IMR-90 (cell line): ENCODE data around the gene MLKL. TPM values are rescaled to one million over a fixed set of nuclear protein-coding genes. Genes with fewer than 3 reads are reported as not detected.

Experiments used
- ATAC-seq: fragments of 200-7000 bp; cut with Tn5 transposase; 2 replicates; pipeline ENCODE4 v1.9.1; 2020; ENCODE audit warnings: low read depth, mild to moderate bottlenecking, moderate library complexity
- BruUV-seq: library from RNA; stranded (reverse); fragments of 400-500 nt; replicated peaks from 2 replicates; lab custom pipeline; 2021; lab: Mats Ljungman, UMichigan
- CTCF ChIA-PET: fragments of 300-600 bp; formaldehyde crosslinking; extraction: SDS; loops from one replicate; lab custom pipeline; 2021; ENCODE audit warnings: antibody characterized with exemption; lab: Yijun Ruan, JAX
- POLR2A ChIA-PET: fragments of 300-600 bp; sonication (Branson Sonifier 250); formaldehyde crosslinking; loops from one replicate; lab custom pipeline; 2022; ENCODE audit warnings: antibody characterized with exemption; ENCODE audit not compliant: unreplicated experiment; lab: Charles Lee
- DNase-seq: peaks from one replicate; pipeline ENCODE4 v3.0.0; 2013
- H2AFZ ChIP-seq: replicated peaks from 2 replicates; pipeline ENCODE3; 2013; ENCODE audit warnings: low read length, mild to moderate bottlenecking; ENCODE audit not compliant: poor library complexity
- H2AK5ac ChIP-seq: 2 replicates; pipeline ENCODE4 v1.6.1; 2013; ENCODE audit warnings: low read depth, low read length, inconsistent platforms
- H2AK9ac ChIP-seq: replicated peaks from 2 replicates; pipeline ENCODE3; 2013; ENCODE audit warnings: mild to moderate bottlenecking, low read depth, low read length, moderate library complexity; ENCODE audit not compliant: poor library complexity
- H2BK120ac ChIP-seq: 2 replicates; pipeline ENCODE4 v1.6.1; 2013; ENCODE audit warnings: low read depth, low read length, inconsistent platforms
- H2BK15ac ChIP-seq: 3 replicates; pipeline ENCODE4 v1.6.1; 2013; ENCODE audit warnings: low read depth, low read length, inconsistent platforms
- H2BK20ac ChIP-seq: 2 replicates; pipeline ENCODE4 v1.6.1; 2013; ENCODE audit warnings: low read depth, mild to moderate bottlenecking, inconsistent platforms, low read length, moderate library complexity
- H2BK5ac ChIP-seq: 2 replicates; pipeline ENCODE4 v1.6.1; 2013; ENCODE audit warnings: mild to moderate bottlenecking, low read depth, low read length, inconsistent platforms; ENCODE audit not compliant: poor library complexity, severe bottlenecking
- H3K14ac ChIP-seq: replicated peaks from 2 replicates; pipeline ENCODE4 v1.6.1; 2013; ENCODE audit warnings: low read depth, low read length, inconsistent platforms
- H3K18ac ChIP-seq: 2 replicates; pipeline ENCODE4 v1.6.1; 2013; ENCODE audit warnings: low read depth, low read length, control low read depth
- H3K23ac ChIP-seq: 2 replicates; pipeline ENCODE4 v1.6.1; 2013; ENCODE audit warnings: low read depth, low read length, inconsistent platforms
- H3K27ac ChIP-seq: 2 replicates; pipeline ENCODE4 v1.5.1; 2013; ENCODE audit warnings: mild to moderate bottlenecking, control low read depth, low read length; ENCODE audit not compliant: insufficient read depth
- H3K27me3 ChIP-seq: 2 replicates; pipeline ENCODE4 v1.6.1; 2013; ENCODE audit warnings: low read length; ENCODE audit not compliant: control insufficient read depth, insufficient read depth
- H3K36me3 ChIP-seq: 2 replicates; pipeline ENCODE4 v1.6.1; 2013; ENCODE audit warnings: low read length, mixed read lengths; ENCODE audit not compliant: control insufficient read depth, insufficient read depth
- H3K4ac ChIP-seq: 2 replicates; pipeline ENCODE4 v1.6.1; 2013; ENCODE audit warnings: low read depth, low read length, inconsistent platforms
- H3K4me1 ChIP-seq: 2 replicates; pipeline ENCODE4 v1.6.1; 2013; ENCODE audit warnings: low read length, mixed read lengths; ENCODE audit not compliant: control insufficient read depth, insufficient read depth
- H3K4me2 ChIP-seq: 2 replicates; pipeline ENCODE4 v1.6.1; 2013; ENCODE audit warnings: low read depth, mild to moderate bottlenecking, control low read depth, low read length, moderate library complexity
- H3K4me3 ChIP-seq: 2 replicates; pipeline ENCODE4 v1.5.1; 2013; ENCODE audit warnings: low read depth, mild to moderate bottlenecking, control low read depth, low read length, moderate library complexity; ENCODE audit not compliant: insufficient read depth
- H3K56ac ChIP-seq: 2 replicates; pipeline ENCODE4 v1.6.1; 2013; ENCODE audit warnings: low read length, inconsistent platforms; ENCODE audit not compliant: insufficient read depth; ENCODE audit errors: extremely low read depth
- H3K79me1 ChIP-seq, 2 experiments: 2 replicates each; pipeline ENCODE4 v1.6.1; 2013; ENCODE audit warnings: low read length in 2 of 2, inconsistent platforms in 1 of 2, low read depth in 1 of 2
- H3K9ac ChIP-seq: 2 replicates; pipeline ENCODE4 v1.6.1; 2013; ENCODE audit warnings: low read depth, low read length, control low read depth
- H3K9me1 ChIP-seq: 2 replicates; pipeline ENCODE4 v1.6.1; 2013; ENCODE audit warnings: low read length, inconsistent platforms; ENCODE audit not compliant: insufficient read depth
- H3K9me3 ChIP-seq: 2 replicates; pipeline ENCODE4 v1.6.1; 2013; ENCODE audit warnings: low read length; ENCODE audit not compliant: control insufficient read depth, insufficient read depth
- H4K20me1 ChIP-seq: 2 replicates; pipeline ENCODE4 v1.6.1; 2013; ENCODE audit warnings: low read length, inconsistent platforms; ENCODE audit not compliant: insufficient read depth
- H4K5ac ChIP-seq: 2 replicates; pipeline ENCODE4 v1.6.1; 2013; ENCODE audit warnings: mild to moderate bottlenecking, low read depth, low read length, control low read depth
- H4K8ac ChIP-seq, 2 experiments: 2 replicates each; pipeline ENCODE4 v1.6.1; 2013; ENCODE audit warnings: low read depth in 2 of 2, low read length in 2 of 2, control low read depth in 1 of 2, inconsistent platforms in 1 of 2
- H4K91ac ChIP-seq: 2 replicates; pipeline ENCODE4 v1.6.1; 2013; ENCODE audit warnings: low read depth, low read length, inconsistent platforms; ENCODE audit not compliant: insufficient read depth
- BHLHE40 ChIP-seq: fragments of 150-350 bp; IDR thresholded peaks from 2 replicates; pipeline ENCODE4 v1.6.1; 2016; ENCODE audit warnings: mild to moderate bottlenecking, low read depth, low read length
- CEBPB ChIP-seq: IDR thresholded peaks from 2 replicates; pipeline ENCODE4 v1.6.1; 2012; ENCODE audit warnings: low read depth, low read length, improper control_type of control experiment
- FOS ChIP-seq: fragments of 150-350 bp; IDR thresholded peaks from 2 replicates; pipeline ENCODE4 v1.6.1; 2016; ENCODE audit warnings: low read depth, low read length
- MAFK ChIP-seq: IDR thresholded peaks from 2 replicates; pipeline ENCODE4 v1.6.1; 2012; ENCODE audit warnings: low read depth, low read length, improper control_type of control experiment
- MAZ ChIP-seq: IDR thresholded peaks from 2 replicates; pipeline ENCODE4 v1.6.1; 2012; ENCODE audit warnings: low read depth, mild to moderate bottlenecking, low read length, improper control_type of control experiment, moderate library complexity, borderline replicate concordance
- NFE2L2 ChIP-seq: fragments of 150-350 bp; IDR thresholded peaks from 2 replicates; pipeline ENCODE4 v1.6.1; 2016; ENCODE audit warnings: low read depth, mild to moderate bottlenecking, low read length
- POLR2A ChIP-seq: IDR thresholded peaks from 2 replicates; pipeline ENCODE4 v1.6.1; 2012; ENCODE audit warnings: mild to moderate bottlenecking, low read depth, low read length
- RAD21 ChIP-seq: IDR thresholded peaks from 2 replicates; pipeline ENCODE4 v1.6.1; 2012; ENCODE audit warnings: low read length, improper control_type of control experiment
- RCOR1 ChIP-seq: IDR thresholded peaks from 2 replicates; pipeline ENCODE4 v1.6.1; 2012; ENCODE audit warnings: mild to moderate bottlenecking, low read length, improper control_type of control experiment; ENCODE audit not compliant: insufficient replicate concordance
- RFX5 ChIP-seq: IDR thresholded peaks from 2 replicates; pipeline ENCODE4 v1.8.0; 2012; ENCODE audit warnings: low read depth, mild to moderate bottlenecking, low read length, moderate library complexity
- SMC3 ChIP-seq: fragments of 150-350 bp; IDR thresholded peaks from 2 replicates; pipeline ENCODE4 v1.6.1; 2016; ENCODE audit warnings: low read depth, mild to moderate bottlenecking, antibody characterized with exemption, low read length, moderate library complexity
- WGBS, 2 experiments: methylation state at CpG; one replicate each; pipeline versions ENCODE4 v1.1.5 to v1.1.7; 2013; ENCODE audit warnings: missing lambda C conversion rate in 2 of 2; ENCODE audit not compliant: insufficient read length in 1 of 2; ENCODE audit errors: extremely low coverage in 2 of 2; 5-methylcytosine and 5-hydroxymethylcytosine counted together
- dilution Hi-C: fragments of 300-500 bp; cut with HindIII; formaldehyde crosslinking; loops from one replicate; pipeline ENCODE4 v1.14.3; 2018; ENCODE audit warnings: low sequenced_read_pairs; ENCODE audit not compliant: unreplicated experiment
- in situ Hi-C: fragments of 300-500 bp; cut with MboI; formaldehyde crosslinking; loops from 3 replicates; pipeline ENCODE4 v1.14.3; 2019; ENCODE audit warnings: low sequenced_read_pairs, inconsistent platforms, mixed read lengths
- intact Hi-C: fragments of 100-400 bp; cut with micrococcal nuclease; formaldehyde crosslinking; loops from 2 replicates; pipeline ENCODE4 v1.10.0; 2022
- polyA plus RNA-seq, 3 experiments: library from polyadenylated mRNA; depleted of rRNA; stranded (reverse); fragments of >200 nt; gene quantifications; 2 replicates each; pipeline ENCODE4 v1.2.3, GENCODE V29; 2012; ENCODE audit warnings: low replicate concordance in 1 of 3
- total RNA-seq: library from RNA; depleted of rRNA; stranded (reverse); fragments of >200 nt; gene quantifications from 2 replicates; pipeline ENCODE4 v1.2.3, GENCODE V29; 2012
- TF ChIP-seq, protein P1 (sequence below): fragments of 150-350 bp; IDR thresholded peaks from 2 replicates; pipeline ENCODE4 v1.6.1; 2017; ENCODE audit warnings: mild to moderate bottlenecking, antibody characterized with exemption, low read length, low read depth
- TF ChIP-seq, protein P2 (sequence below): fragments of 150-350 bp; IDR thresholded peaks from 2 replicates; pipeline ENCODE4 v1.6.1; 2016; ENCODE audit warnings: low read depth, mild to moderate bottlenecking, low read length, moderate library complexity, borderline replicate concordance
- TF ChIP-seq, protein P3 (sequence below): conservative IDR thresholded peaks from 2 replicates; pipeline ENCODE4 v1.5.1; 2012; ENCODE audit warnings: mild to moderate bottlenecking, low read depth, low read length, improper control_type of control experiment

MLKL gene
- total and polyA plus RNA-seq, 2 of the 4 experiments (the other 2 are of a cell fraction): 3.6 to 4.5 TPM

DNA sequence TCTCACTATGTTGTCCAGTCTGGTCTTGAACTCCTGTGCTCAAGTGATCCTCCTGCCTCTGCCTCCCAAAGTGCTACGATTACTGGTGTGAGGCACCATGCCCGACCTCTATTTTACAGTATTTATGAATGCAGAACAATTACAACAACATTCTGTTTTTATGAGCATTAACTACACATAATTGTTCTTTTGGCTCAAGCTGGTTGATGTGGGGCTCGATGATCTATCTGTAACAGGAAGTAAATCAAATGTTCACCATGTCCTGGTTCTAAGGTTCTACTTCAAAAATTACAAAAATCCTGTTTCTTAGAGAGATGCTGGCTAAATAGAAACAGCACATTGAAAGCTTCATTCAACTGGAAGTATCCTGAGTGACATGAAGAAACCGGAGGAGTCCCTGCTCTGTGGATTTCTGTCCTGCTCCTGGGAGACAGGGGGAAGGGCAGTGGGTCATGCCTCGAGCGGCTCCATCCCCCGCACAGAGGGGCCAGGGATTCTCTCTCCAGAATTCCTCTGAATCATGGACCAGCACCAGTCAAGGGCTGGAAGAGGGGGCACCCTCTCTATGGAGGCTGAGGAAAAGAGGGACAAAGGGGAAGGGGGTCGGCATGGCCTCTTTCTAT lies 42.5 kb upstream of the MLKL start:
- H4K8ac ChIP-seq: peak overlapping the region; percentile 42 to 67; a peak in 2 of 4 replicates
- no peaks in the 10 kb centered on the region for H3K36me3 ChIP-seq
- ChIA-PET POLR2A (no interaction called here), CTCF (interaction anchor here (2.3 kb wide), 1 partner anchor 18 kb away, joined by 8 read pairs; no protein-coding TSS in a partner anchor)
- peak overlapping the region; percentile 46 for H4K5ac ChIP-seq
- peak overlapping the region; percentile 75 for H2BK120ac ChIP-seq
- peaks cover 4% of the 10 kb centered on the region; the same call in 1 of the 2 replicates for H3K9me1 ChIP-seq
- 66% methylated on average over 4 of the region's 8 CpGs; no CpG with 5 or more reads in 1 of the 2 experiments for WGBS, 2 experiments
- in situ Hi-C loops (no loop called here), intact Hi-C loops (no loop called here), dilution Hi-C loops (no loop called here)
- no peak overlapping the region for H3K27ac ChIP-seq
- H3K4me1 ChIP-seq: peaks cover 16% of the 10 kb centered on the region
- peak overlapping the region; percentile 5; the same call in 1 of the 2 replicates for H3K14ac ChIP-seq
- no peaks in the 10 kb centered on the region for H3K9me3 ChIP-seq
- H2BK5ac ChIP-seq: no peak overlapping the region
- H2AK5ac ChIP-seq: peak overlapping the region; percentile 74
- H3K4me3 ChIP-seq: no peak overlapping the region
- H3K23ac ChIP-seq: no peak overlapping the region; the same call in 1 of the 2 replicates
- peak overlapping the region; percentile 61 for H3K4ac ChIP-seq
- no peaks in the 10 kb centered on the region for H3K79me1 ChIP-seq
- H2BK15ac ChIP-seq: peak overlapping the region; percentile 67; the same call in 2 of the 3 replicates
- H4K91ac ChIP-seq: peak overlapping the region; percentile 53
- H2AK9ac ChIP-seq: peak overlapping the region; percentile 83
- H3K9ac ChIP-seq: no peak overlapping the region
- DNase-seq (no peak), ATAC-seq (peak; percentile 24)
- peak overlapping the region; percentile 80 for H2BK20ac ChIP-seq
- no peaks in the 10 kb centered on the region for H4K20me1 ChIP-seq
- TF ChIP-seq POLR2A (no peak), MAZ (no peak), MAFK (no peak), SMC3 (no peak), RFX5 (no peak), RAD21 (no peak), CEBPB (no peak), RCOR1 (no peak), BHLHE40 (no peak), NFE2L2 (no peak), FOS (no peak)
- TF ChIP-seq, protein P1, sequence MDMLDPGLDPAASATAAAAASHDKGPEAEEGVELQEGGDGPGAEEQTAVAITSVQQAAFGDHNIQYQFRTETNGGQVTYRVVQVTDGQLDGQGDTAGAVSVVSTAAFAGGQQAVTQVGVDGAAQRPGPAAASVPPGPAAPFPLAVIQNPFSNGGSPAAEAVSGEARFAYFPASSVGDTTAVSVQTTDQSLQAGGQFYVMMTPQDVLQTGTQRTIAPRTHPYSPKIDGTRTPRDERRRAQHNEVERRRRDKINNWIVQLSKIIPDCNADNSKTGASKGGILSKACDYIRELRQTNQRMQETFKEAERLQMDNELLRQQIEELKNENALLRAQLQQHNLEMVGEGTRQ: no peak
- TF ChIP-seq, protein P2, sequence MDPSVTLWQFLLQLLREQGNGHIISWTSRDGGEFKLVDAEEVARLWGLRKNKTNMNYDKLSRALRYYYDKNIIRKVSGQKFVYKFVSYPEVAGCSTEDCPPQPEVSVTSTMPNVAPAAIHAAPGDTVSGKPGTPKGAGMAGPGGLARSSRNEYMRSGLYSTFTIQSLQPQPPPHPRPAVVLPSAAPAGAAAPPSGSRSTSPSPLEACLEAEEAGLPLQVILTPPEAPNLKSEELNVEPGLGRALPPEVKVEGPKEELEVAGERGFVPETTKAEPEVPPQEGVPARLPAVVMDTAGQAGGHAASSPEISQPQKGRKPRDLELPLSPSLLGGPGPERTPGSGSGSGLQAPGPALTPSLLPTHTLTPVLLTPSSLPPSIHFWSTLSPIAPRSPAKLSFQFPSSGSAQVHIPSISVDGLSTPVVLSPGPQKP: no peak
- TF ChIP-seq, protein P3, sequence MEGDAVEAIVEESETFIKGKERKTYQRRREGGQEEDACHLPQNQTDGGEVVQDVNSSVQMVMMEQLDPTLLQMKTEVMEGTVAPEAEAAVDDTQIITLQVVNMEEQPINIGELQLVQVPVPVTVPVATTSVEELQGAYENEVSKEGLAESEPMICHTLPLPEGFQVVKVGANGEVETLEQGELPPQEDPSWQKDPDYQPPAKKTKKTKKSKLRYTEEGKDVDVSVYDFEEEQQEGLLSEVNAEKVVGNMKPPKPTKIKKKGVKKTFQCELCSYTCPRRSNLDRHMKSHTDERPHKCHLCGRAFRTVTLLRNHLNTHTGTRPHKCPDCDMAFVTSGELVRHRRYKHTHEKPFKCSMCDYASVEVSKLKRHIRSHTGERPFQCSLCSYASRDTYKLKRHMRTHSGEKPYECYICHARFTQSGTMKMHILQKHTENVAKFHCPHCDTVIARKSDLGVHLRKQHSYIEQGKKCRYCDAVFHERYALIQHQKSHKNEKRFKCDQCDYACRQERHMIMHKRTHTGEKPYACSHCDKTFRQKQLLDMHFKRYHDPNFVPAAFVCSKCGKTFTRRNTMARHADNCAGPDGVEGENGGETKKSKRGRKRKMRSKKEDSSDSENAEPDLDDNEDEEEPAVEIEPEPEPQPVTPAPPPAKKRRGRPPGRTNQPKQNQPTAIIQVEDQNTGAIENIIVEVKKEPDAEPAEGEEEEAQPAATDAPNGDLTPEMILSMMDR: no peak
- H3K18ac ChIP-seq: peak overlapping the region; percentile 54; the same call in 1 of the 2 replicates
- no peak overlapping the region for H3K56ac ChIP-seq
- peak overlapping the region; percentile 72 for H2AFZ ChIP-seq
- H3K4me2 ChIP-seq: peak overlapping the region; percentile 42
- H3K27me3 ChIP-seq: no peaks in the 10 kb centered on the region
- BruUV-seq: no TSS peak
